ENCODE measurements around the gene REPS1. TPM values are rescaled to one million over a fixed set of nuclear protein-coding genes. Genes with fewer than 3 reads are reported as not detected.

The REPS1 gene
- total and polyA plus RNA-seq, 2 donors (not counting 1 experiment from before 2014, with no cell fraction given): 38.1 to 57.1 TPM

DNA sequence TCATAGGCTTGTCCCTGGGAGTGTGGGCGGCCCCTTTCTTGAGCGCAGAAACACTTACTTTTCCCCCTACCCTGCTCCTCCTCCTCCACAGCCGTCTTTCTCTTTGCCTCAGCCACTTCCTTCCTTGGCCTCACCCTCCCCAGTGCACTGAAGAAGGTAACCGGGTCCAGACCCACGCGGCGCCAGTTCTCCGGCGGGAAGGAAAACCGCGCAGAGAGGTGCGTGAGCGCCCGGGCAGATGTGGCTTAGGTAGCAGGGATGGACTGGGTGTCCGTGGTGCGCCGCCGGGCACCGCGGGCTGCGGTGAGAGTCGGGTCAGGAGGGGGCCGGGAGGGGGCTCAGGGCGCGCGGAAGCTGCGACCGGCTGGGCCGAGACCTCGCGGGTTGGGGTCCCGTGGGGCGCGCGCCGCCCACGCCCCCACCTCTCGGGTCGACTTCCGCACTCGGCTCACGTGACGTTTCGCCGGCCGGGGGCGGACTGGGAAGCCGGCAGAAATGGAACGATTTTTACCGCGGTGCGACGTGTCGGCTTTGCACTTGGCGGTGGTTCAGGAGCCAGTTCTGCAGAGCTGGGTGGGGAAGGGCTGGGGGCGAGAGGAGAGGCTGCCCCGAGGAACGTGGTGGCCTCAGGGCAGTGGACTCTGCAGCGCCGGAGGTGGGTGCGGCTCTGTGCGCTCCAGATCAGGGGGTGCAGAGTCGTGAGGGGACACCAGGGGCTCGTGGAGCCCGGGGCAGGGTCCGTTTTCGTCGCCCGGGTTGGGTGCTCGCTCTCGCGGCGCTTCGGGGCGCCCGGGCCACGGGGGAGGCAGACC lies 40.8 kb upstream of the REPS1 start, which contains the start of gene ABRACL:
Gene ABRACL, plus strand, starts transcription at position 88 of the 812 bp plus-strand sequence. CDS start 5,416 bp downstream, outside the sequence.
- H3K27me3 ChIP-seq (replicated peaks in 1 of 4; ENCODE audit: control extremely low read depth in 1 of 4, control insufficient read depth in 3 of 4, insufficient read depth in 4 of 4, low read length in 3 of 4): no peaks in the 10 kb centered on the region
- CTCF ChIA-PET: interaction anchor here (0.8 to 3.1 kb wide), 7 partner anchors 13 to 341 kb away, joined by 3 to 15 read pairs (median 5); no protein-coding TSS in a partner anchor
- intact Hi-C loops (cut with micrococcal nuclease): loop anchor here (2.0 to 10.0 kb wide), 2 partner anchors 336 to 624 kb away; partner anchors contain the start of gene HEBP2
- peak within 1 kb of the TSS; percentile 84 to 100 (median 89) for H3K4me3 ChIP-seq (ENCODE audit: control extremely low read depth in 1 of 5, extremely low read depth in 1 of 5, insufficient read depth in 1 of 5, low read depth in 2 of 5, low read length in 4 of 5)
- WGBS (ENCODE audit: insufficient coverage): under 1% methylated on average over 67 of the region's 77 CpGs
- H3K4me2 ChIP-seq (replicated peaks; ENCODE audit: low read depth, low read length, poor library complexity, severe bottlenecking): peak within 1 kb of the TSS; percentile 95
- Mint-ChIP-seq H3K9me3 (ENCODE audit: insufficient read depth) (no peaks in the 10 kb centered on the region), H3K4me3 (no peak within 1 kb of the TSS), H3K27ac (peak within 1 kb of the TSS; percentile 94), H3K27me3 (no peaks in the 10 kb centered on the region), H3K4me1 (peaks cover 20% of the 10 kb centered on the region)
- ATAC-seq (ENCODE audit: low read depth) (peak; percentile 72), DNase-seq (peak; percentile 87)
- TF ChIP-seq, protein P1, sequence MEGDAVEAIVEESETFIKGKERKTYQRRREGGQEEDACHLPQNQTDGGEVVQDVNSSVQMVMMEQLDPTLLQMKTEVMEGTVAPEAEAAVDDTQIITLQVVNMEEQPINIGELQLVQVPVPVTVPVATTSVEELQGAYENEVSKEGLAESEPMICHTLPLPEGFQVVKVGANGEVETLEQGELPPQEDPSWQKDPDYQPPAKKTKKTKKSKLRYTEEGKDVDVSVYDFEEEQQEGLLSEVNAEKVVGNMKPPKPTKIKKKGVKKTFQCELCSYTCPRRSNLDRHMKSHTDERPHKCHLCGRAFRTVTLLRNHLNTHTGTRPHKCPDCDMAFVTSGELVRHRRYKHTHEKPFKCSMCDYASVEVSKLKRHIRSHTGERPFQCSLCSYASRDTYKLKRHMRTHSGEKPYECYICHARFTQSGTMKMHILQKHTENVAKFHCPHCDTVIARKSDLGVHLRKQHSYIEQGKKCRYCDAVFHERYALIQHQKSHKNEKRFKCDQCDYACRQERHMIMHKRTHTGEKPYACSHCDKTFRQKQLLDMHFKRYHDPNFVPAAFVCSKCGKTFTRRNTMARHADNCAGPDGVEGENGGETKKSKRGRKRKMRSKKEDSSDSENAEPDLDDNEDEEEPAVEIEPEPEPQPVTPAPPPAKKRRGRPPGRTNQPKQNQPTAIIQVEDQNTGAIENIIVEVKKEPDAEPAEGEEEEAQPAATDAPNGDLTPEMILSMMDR (IDR thresholded peaks at IDR 0.05): no peak
- no peak for TF ChIP-seq EZH2 (IDR thresholded peaks at IDR 0.05; ENCODE audit: borderline replicate concordance, insufficient read depth, low read depth, low read length, poor library complexity, severe bottlenecking)
- H2AFZ ChIP-seq (ENCODE audit: insufficient read depth, low read depth, low read length, poor library complexity, severe bottlenecking): peak within 1 kb of the TSS; percentile 96
- no peaks in the 10 kb centered on the region for H3K9me3 ChIP-seq (ENCODE audit: control extremely low read depth in 1 of 3, control insufficient read depth in 2 of 3, insufficient read depth in 1 of 3, low read length in 2 of 3)
- peak within 1 kb of the TSS; percentile 97 for H3K9ac ChIP-seq (ENCODE audit: low read length)
- H3K36me3 ChIP-seq (replicated peaks in 1 of 2; ENCODE audit: control extremely low read depth in 1 of 2, control insufficient read depth in 1 of 2, extremely low read depth in 1 of 2, insufficient read depth in 2 of 2, low read length in 1 of 2): peaks cover 2 to 8% of the 10 kb centered on the region in 2 experiments
- peaks cover 57% of the 10 kb centered on the region for H3K79me2 ChIP-seq (ENCODE audit: control insufficient read depth, insufficient read depth, low read length)
- POLR2A ChIA-PET: interaction anchor here (0.8 to 1.4 kb wide), 4 partner anchors 41 to 346 kb away, joined by 3 read pairs; partner anchors contain the start of gene CCDC28A
- peak within 1 kb of the TSS; percentile 87 to 92 for H3K27ac ChIP-seq (ENCODE audit: low read length in 2 of 2)
- peaks cover 27 to 28% of the 10 kb centered on the region in 2 donors for H3K4me1 ChIP-seq (ENCODE audit: control insufficient read depth in 2 of 2, insufficient read depth in 2 of 2, low read length in 2 of 2)
- peaks cover 17% of the 10 kb centered on the region for H4K20me1 ChIP-seq (ENCODE audit: control insufficient read depth, insufficient read depth, low read length, poor library complexity, severe bottlenecking)
